HepG2 (cell line): ENCODE data around the gene LAMTOR3. TPM values are rescaled to one million over a fixed set of nuclear protein-coding genes. Genes with fewer than 3 reads are reported as not detected.
A peak's percentile ranks its signal among the peaks of the same experiment; 100 is the strongest.

Experiments used
- ATAC-seq: fragments of 200-7000 bp; cut with Tn5 transposase; 3 replicates; pipeline ENCODE4 v1.9.1; 2020; ENCODE audit warnings: mild to moderate bottlenecking, moderate library complexity
- BruUV-seq: library from RNA; stranded (reverse); fragments of 400-500 nt; replicated peaks from 2 replicates; lab custom pipeline; 2021; lab: Mats Ljungman, UMichigan
- CTCF ChIA-PET: fragments of 300-600 bp; formaldehyde crosslinking; extraction: SDS; loops from one replicate; lab custom pipeline; 2021; ENCODE audit warnings: low total read pairs, inconsistent platforms, low intra/inter-chr PET ratio; lab: Yijun Ruan, JAX
- POLR2A ChIA-PET: fragments of 350-600 bp; sonication (Branson Sonifier 250); formaldehyde crosslinking; loops from one replicate; lab custom pipeline; 2020; ENCODE audit warnings: antibody characterized with exemption, inconsistent platforms; lab: Yijun Ruan, JAX
- DNase-seq: peaks from one replicate; pipeline ENCODE4 v3.0.0-alpha.2; 2015; ENCODE audit warnings: low spot score
- FAIRE-seq: peaks from 3 replicates; lab custom pipeline; 2011; peaks lifted over from hg19 to GRCh38; lab: Jason Lieb, UNC
- H2AFZ ChIP-seq: one replicate; pipeline ENCODE4 v1.6.1; 2011; ENCODE audit warnings: low read length, inconsistent platforms
- H3K27ac ChIP-seq: fragments of 300-600 bp; 3 replicates; pipeline ENCODE4 v1.8.0; 2011; ENCODE audit warnings: mixed run types, mild to moderate bottlenecking, mixed read lengths, low read length, inconsistent platforms; ENCODE audit not compliant: insufficient read depth; ENCODE audit errors: extremely low read length
- H3K27me3 ChIP-seq, 2 experiments: fragments of 200-600 bp in 1 of 2; 2 replicates in 1 of 2; 3 replicates in 1 of 2; pipeline versions ENCODE4 v1.6.0 to v1.8.0; 2011; ENCODE audit warnings: low read length in 2 of 2, mild to moderate bottlenecking in 2 of 2, moderate library complexity in 2 of 2, inconsistent platforms in 1 of 2; ENCODE audit not compliant: insufficient read depth in 2 of 2, control insufficient read depth in 1 of 2
- H3K36me3 ChIP-seq, 2 experiments: fragments of 200-600 bp in 1 of 2; replicated peaks in 1 of 2; 2 replicates in 1 of 2; 3 replicates in 1 of 2; pipeline versions ENCODE4 v1.5.1 to v1.8.0; 2011; ENCODE audit warnings: low read length in 2 of 2, inconsistent platforms in 1 of 2; ENCODE audit not compliant: insufficient read depth in 2 of 2, control insufficient read depth in 1 of 2
- H3K4me1 ChIP-seq: 2 replicates; pipeline ENCODE4 v1.5.1; 2012; ENCODE audit warnings: low read length, inconsistent platforms; ENCODE audit not compliant: insufficient read depth
- H3K4me2 ChIP-seq: 2 replicates; pipeline ENCODE4 v1.6.0; 2011; ENCODE audit warnings: low read depth, low read length, inconsistent platforms
- H3K4me3 ChIP-seq, 3 experiments: fragments of 200-600 bp in 1 of 3; sonication (generic), shearing (Covaris generic) in 1 of 3; replicated peaks in 1 of 3; 2 replicates each; pipeline ENCODE4 v1.5.1; 2011 to 2016; ENCODE audit warnings: low read length in 3 of 3, inconsistent platforms in 2 of 3, low read depth in 2 of 3, mild to moderate bottlenecking in 2 of 3, control low read depth in 1 of 3, mixed read lengths in 1 of 3; ENCODE audit not compliant: insufficient read depth in 1 of 3
- H3K79me2 ChIP-seq: one replicate; pipeline ENCODE4 v1.6.1; 2011; ENCODE audit warnings: low read length, inconsistent platforms; ENCODE audit not compliant: insufficient read depth
- H3K9ac ChIP-seq: 2 replicates; pipeline ENCODE4 v1.6.0; 2011; ENCODE audit warnings: mild to moderate bottlenecking, low read depth, low read length, inconsistent platforms; ENCODE audit not compliant: insufficient read depth
- H3K9me3 ChIP-seq: 2 replicates; pipeline ENCODE4 v1.5.1; 2012; ENCODE audit warnings: mild to moderate bottlenecking, low read length
- H4K20me1 ChIP-seq: 2 replicates; pipeline ENCODE4 v1.6.0; 2011; ENCODE audit warnings: inconsistent platforms, mild to moderate bottlenecking, low read length, moderate library complexity; ENCODE audit not compliant: insufficient read depth
- MAFF ChIP-seq: IDR thresholded peaks from 2 replicates; pipeline ENCODE4 v1.6.1; 2011; ENCODE audit warnings: low read depth, low read length, improper control_type of control experiment
- MAFK ChIP-seq, 2 experiments: IDR thresholded peaks in 1 of 2; conservative IDR thresholded peaks in 1 of 2; 2 replicates each; pipeline ENCODE4 v1.6.1; 2011; ENCODE audit warnings: improper control_type of control experiment in 2 of 2, low read length in 2 of 2
- SP4 ChIP-seq: sonication (generic); formaldehyde crosslinking; IDR thresholded peaks from 2 replicates; pipeline ENCODE4 v1.8.1; 2023; ENCODE audit warnings: mild to moderate bottlenecking, missing genetic modification reagents
- WGBS: methylation state at CpG from one replicate; pipeline ENCODE4 v1.1.6; 2017; ENCODE audit warnings: low lambda C conversion rate; 5-methylcytosine and 5-hydroxymethylcytosine counted together
- in situ Hi-C: cut with HindIII; loops from 2 replicates; pipeline ENCODE4 v1.10.0; 2017; ENCODE audit warnings: low pct_unique_long_range_greater_than_20kb; ENCODE audit not compliant: extremely low pct_ligation_motif_present
- intact Hi-C: fragments of 100-400 bp; cut with micrococcal nuclease; formaldehyde crosslinking; loops from one replicate; pipeline ENCODE4 v1.10.0; 2022; ENCODE audit not compliant: unreplicated experiment
- polyA plus RNA-seq, 8 experiments: library from polyadenylated mRNA; depleted of rRNA in 3 of 8; stranded (reverse) in 7 of 8; unstranded in 1 of 8; fragments of >200 nt; fragmentation: Illumina TruSeq in 4 of 8; extraction: Trizol in 4 of 8; gene quantifications; 2 replicates each; pipeline versions ENCODE4 v1.2.1 to v1.2.3, GENCODE V29; 2011 to 2016; ENCODE audit warnings: low read depth in 4 of 8, missing spikeins in 1 of 8, mixed read lengths in 1 of 8; ENCODE audit not compliant: insufficient read depth in 1 of 8
- total RNA-seq, 5 experiments: library from RNA; depleted of rRNA; stranded (reverse); fragments of >200 nt; fragmentation: Illumina TruSeq; extraction: Trizol; gene quantifications; 2 replicates each; pipeline ENCODE4 v1.2.3, GENCODE V29; 2016; ENCODE audit warnings: low read depth in 1 of 5
- TF ChIP-seq, protein P1 (sequence below): sonication (generic); formaldehyde crosslinking; IDR thresholded peaks from 2 replicates; pipeline ENCODE4 v1.4.0; 2020; ENCODE audit warnings: mild to moderate bottlenecking, missing genetic modification reagents, borderline replicate concordance

Gene LAMTOR3
- total and polyA plus RNA-seq, 2 of the 13 experiments (the other 11 are each of a cell fraction or from before 2014, with no cell fraction given), result 47.6 to 49.1 TPM

DNA sequence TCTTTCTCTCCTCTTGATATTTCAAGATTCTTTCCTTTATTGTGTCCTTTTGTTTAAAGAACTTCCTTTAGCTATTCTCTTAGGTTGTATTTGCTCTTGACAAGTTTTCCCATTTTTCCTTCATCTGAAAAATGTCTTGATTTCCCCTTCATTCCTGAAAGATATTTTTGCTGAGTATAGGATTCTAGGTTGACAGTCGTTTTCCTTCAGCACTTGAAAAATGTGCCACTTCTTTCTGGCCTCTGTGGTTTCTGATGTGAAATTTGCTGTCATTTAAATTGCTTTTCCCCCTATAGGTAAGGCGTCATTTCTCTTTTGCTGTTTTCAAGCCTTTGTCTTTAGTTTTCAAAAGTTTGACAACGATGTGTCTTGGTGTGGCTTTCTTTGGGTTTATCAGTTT lies 23.3 kb upstream of the LAMTOR3 start:
- CTCF ChIA-PET, result no interaction called here
- in situ Hi-C loops (no loop called here), intact Hi-C loops (no loop called here)
- Histone ChIP-seq H3K9ac (no peak overlapping the region), H3K4me1 (no peaks in the 10 kb centered on the region), H3K4me2 (no peak overlapping the region), H4K20me1 (no peaks in the 10 kb centered on the region), H3K79me2 (no peaks in the 10 kb centered on the region), H3K27ac (no peak overlapping the region), H3K4me3 (no peak overlapping the region), H2AFZ (no peak overlapping the region), H3K36me3 (peaks cover 4 to 7% of the 10 kb centered on the region in 2 experiments; a peak in 3 of 5 replicates), H3K9me3 (no peaks in the 10 kb centered on the region), H3K27me3 (no peaks in the 10 kb centered on the region)
- ATAC-seq (no peak), FAIRE-seq (no peak), DNase-seq (no peak)
- WGBS, result 95% methylated on average over 3 of the region's 3 CpGs
- BruUV-seq, result no TSS peak
- POLR2A ChIA-PET, result no interaction called here
- peak; percentile 39; the same call in 1 of the 2 replicates for TF ChIP-seq MAFF
- no peak for TF ChIP-seq SP4
- peak in 1 of 2 experiments; percentile 44; a peak in 2 of 4 replicates for TF ChIP-seq MAFK (conservative IDR thresholded peaks at IDR 0.05 in 1 of 2, IDR thresholded peaks at IDR 0.05 in 1 of 2; ENCODE audit: low read length in 2 of 2)
- TF ChIP-seq, protein P1, sequence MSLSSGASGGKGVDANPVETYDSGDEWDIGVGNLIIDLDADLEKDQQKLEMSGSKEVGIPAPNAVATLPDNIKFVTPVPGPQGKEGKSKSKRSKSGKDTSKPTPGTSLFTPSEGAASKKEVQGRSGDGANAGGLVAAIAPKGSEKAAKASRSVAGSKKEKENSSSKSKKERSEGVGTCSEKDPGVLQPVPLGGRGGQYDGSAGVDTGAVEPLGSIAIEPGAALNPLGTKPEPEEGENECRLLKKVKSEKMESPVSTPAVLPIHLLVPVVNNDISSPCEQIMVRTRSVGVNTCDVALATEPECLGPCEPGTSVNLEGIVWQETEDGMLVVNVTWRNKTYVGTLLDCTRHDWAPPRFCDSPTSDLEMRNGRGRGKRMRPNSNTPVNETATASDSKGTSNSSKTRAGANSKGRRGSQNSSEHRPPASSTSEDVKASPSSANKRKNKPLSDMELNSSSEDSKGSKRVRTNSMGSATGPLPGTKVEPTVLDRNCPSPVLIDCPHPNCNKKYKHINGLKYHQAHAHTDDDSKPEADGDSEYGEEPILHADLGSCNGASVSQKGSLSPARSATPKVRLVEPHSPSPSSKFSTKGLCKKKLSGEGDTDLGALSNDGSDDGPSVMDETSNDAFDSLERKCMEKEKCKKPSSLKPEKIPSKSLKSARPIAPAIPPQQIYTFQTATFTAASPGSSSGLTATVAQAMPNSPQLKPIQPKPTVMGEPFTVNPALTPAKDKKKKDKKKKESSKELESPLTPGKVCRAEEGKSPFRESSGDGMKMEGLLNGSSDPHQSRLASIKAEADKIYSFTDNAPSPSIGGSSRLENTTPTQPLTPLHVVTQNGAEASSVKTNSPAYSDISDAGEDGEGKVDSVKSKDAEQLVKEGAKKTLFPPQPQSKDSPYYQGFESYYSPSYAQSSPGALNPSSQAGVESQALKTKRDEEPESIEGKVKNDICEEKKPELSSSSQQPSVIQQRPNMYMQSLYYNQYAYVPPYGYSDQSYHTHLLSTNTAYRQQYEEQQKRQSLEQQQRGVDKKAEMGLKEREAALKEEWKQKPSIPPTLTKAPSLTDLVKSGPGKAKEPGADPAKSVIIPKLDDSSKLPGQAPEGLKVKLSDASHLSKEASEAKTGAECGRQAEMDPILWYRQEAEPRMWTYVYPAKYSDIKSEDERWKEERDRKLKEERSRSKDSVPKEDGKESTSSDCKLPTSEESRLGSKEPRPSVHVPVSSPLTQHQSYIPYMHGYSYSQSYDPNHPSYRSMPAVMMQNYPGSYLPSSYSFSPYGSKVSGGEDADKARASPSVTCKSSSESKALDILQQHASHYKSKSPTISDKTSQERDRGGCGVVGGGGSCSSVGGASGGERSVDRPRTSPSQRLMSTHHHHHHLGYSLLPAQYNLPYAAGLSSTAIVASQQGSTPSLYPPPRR (CRISPR knock-in tag), result no peak
